A673 (cell line): ENCODE results near the gene ARL10.

ENCODE experiments used
- EZH2 ChIP-seq: fragments of 200-600 bp; sonication (generic); IDR thresholded peaks from 2 replicates; pipeline ENCODE4 v1.6.1; 2017; ENCODE audit warnings: borderline replicate concordance, low read depth, mild to moderate bottlenecking, mixed read lengths, antibody characterized with exemption, low read length; ENCODE audit not compliant: poor library complexity, severe bottlenecking
- TF ChIP-seq, protein P1 (sequence below): fragments of 300-800, 200-600 bp; sonication (generic); conservative IDR thresholded peaks from 2 replicates; pipeline ENCODE4 v1.5.1; 2017; ENCODE audit warnings: low read depth, mild to moderate bottlenecking, antibody characterized with exemption, low read length, moderate library complexity, mixed read lengths

DNA sequence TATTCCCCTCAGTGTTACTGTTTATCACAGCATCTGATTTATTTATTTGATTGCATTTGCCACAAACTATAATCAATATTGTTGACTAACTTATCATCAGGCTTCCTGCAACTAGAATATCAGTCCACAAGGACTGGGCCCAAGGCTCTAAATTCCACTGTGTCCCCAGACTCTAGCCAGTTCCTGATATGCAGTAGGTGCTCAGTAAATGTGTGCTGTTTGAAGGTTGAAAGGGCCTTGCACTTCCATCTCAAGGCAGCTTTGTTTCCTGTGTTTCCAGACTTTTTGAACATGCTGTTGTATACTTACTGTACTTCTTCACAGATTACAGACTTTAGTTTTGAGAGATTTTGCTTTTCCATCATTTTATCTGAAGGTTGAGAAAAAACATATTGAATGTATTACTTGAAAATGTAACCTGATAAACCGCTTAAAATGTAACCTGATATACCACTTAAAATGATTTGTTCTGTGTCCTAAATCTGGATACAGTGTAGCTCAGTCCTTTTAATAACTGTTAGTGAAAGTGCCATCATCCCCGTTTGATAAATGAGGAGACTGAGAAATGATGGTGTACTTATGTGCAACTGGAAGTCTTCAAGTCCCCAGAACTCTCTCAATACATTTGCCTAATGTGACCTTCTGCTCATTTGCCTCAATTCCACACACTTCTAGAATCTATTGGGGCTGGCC is 22.4 kb upstream of the ARL10 start:
- TF ChIP-seq, protein P1, sequence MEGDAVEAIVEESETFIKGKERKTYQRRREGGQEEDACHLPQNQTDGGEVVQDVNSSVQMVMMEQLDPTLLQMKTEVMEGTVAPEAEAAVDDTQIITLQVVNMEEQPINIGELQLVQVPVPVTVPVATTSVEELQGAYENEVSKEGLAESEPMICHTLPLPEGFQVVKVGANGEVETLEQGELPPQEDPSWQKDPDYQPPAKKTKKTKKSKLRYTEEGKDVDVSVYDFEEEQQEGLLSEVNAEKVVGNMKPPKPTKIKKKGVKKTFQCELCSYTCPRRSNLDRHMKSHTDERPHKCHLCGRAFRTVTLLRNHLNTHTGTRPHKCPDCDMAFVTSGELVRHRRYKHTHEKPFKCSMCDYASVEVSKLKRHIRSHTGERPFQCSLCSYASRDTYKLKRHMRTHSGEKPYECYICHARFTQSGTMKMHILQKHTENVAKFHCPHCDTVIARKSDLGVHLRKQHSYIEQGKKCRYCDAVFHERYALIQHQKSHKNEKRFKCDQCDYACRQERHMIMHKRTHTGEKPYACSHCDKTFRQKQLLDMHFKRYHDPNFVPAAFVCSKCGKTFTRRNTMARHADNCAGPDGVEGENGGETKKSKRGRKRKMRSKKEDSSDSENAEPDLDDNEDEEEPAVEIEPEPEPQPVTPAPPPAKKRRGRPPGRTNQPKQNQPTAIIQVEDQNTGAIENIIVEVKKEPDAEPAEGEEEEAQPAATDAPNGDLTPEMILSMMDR: no peak
- no peak for TF ChIP-seq EZH2
